ENCODE measurements around the gene CETN2.
"Not testable (repeated sequence)": the region's sequence is repeated elsewhere in the genome, so short reads cannot be mapped to it uniquely, and the experiment has no call there.

CETN2 gene

DNA sequence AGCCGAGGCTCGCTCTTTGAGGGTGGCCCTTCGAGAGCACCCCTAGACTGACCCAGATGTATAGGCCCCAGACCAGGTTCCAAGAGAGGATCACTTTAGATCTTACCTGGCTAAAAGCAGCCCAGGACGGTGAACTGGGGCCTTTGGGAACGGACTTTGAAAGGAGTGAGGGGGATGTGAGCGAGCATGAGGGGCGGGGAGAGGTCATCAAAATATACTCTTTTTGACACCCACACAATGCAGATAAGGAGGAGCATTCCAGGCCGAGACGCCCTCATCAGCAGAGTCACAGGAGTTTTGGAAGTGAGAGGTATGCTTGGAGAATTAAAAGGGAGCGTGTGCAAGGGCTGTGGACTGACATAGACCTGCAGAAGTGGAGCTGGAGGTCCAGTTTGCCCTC, 834 bp upstream of the CETN2 start:
- DNase-seq = no peak

DNA sequence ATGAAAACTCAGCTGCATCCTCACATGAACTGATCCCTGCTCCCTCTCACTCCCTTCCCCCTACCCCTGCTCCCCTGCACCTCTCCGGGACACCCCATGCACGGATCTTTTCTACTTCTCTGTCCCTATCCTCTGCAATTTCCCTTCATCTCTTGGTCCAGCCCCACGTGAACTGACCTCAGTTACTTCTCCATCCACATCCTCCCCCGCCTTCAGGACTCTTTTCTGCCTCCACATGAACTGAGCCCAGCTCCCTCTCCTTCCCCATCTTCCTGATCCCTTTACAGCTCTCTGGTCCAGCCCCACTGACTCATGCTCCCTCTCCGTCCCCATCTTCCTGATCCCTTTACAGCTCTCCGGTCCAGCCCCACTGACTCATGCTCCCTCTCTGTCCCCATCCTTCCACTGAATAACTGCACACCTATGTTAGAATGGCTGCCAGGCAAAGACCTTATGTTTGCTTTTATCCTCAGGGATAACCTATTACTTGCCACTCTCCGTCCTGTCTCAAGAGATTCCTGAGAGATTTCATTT, 5.6 kb downstream of the CETN2 start:
- DNase-seq = no peak

DNA sequence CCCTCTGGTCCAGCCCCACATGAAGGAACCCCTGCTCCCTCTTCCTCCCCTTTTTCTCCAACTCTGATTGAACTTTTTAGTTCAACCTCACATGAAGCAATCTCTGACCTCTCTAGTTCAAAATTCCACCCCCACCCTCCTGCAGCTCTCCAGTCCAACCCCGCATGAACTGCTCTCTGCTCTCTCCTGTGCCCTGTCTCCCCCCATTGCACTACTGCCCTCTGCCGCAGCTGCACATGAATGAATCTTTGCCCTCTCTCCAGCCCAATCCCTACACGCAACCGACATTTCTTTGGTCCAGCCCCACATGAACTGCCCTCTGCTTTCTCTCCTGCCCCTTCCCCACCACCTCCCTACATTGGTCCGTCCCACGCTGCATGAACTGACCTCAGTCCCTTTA, 6.9 kb downstream of the CETN2 start:
- no peak for DNase-seq

DNA sequence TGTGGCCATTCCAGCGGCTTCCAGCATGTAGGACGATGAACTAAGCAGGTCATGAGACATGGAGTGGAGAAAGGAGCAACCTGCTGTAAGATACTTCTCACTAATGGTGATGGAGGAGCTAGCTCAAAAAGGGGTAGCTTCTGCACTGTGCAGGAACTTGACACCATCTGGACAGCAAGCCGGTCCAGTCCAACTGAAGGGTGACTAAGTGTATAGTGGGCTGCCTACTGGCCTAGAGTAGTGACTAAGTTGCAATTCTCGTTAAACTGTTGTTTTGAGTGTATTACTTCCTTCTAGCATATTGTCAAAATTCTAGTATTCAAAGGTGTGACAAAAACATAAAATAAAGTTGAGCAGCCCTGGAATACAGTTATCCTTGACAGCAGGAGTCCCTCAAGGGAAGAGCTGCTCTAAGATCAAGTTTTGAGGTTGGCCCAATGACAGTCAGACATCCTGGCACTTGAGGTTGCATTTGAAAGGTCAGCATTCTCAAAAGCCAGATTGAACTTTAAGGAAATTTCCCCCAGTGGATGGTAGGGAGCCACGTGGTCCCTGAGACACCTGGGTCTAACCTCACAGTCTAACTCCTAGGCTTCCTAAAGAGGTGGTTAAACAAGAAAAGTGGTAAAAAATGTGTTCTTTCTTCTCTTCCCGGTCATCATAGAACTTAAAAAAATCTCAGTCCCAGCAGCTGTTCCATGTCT, 8.0 kb downstream of the CETN2 start:
- DNase-seq = peak; percentile 63

DNA sequence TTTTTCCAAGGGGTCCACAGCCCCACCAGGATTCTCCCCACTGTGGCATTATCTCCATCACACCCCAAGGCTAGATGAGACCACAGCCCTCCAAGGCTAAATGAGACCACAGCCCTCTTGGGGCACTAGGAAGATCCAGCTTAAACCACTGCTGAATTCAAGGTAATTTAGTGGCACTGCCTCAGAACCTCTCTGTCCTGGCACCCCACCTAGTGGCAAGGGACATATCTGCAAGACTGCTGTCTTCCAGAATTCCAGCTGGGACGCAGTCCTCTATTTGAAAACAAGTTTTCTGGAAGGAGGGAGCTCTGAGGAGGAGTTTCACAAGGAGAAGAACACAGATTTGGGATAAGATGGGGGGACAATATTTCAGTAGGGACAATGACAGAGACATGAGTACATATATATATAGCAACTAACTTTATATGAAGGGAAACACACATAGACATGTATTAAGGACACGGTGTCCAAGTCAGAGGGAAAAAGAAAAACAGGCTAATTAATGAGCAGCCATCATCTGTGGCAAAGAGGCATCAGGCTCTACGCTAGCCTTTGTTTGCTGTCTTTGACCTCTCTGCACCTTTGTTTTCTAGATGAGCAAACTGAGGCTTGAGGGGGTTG, 9.3 kb downstream of the CETN2 start:
- peak; percentile 47 for DNase-seq

DNA sequence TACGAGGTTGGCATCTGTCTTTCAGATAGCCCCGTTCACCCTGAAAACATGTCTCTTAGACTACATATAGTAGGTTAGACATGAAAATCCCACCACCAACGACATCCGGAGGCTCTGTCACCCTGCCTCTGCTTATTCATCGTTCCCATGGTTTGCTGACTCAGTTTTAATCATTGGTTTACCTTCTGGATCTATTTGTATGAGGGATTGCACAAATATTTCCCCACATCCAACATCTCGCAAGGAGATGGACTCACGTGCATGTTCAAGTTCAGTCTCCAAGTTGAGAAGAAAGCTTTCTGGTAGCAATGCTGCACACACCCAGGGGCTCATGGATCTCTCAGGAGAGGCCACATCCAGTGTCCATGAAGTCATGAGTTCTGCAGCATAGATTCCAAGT, 10.8 kb downstream of the CETN2 start:
- no peak for DNase-seq

DNA sequence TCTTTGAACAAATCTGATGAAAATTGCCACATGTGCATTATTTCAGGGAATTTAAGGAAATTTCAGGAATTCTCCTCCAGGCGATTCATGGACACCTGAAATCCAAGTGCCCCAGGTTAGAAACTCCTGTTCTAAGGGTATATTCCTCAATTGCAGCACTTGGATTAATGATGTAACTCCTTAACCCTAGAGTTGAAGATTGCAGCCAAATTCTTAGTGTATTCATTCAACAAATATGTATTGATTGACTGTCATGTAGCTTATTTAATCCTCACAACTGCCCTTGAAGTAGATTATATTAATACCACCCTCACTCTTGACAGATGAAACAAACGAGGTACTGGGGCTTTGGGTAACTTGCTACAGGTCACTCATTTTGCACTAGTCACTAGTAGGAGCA, 11.3 kb downstream of the CETN2 start:
- no peak for DNase-seq

DNA sequence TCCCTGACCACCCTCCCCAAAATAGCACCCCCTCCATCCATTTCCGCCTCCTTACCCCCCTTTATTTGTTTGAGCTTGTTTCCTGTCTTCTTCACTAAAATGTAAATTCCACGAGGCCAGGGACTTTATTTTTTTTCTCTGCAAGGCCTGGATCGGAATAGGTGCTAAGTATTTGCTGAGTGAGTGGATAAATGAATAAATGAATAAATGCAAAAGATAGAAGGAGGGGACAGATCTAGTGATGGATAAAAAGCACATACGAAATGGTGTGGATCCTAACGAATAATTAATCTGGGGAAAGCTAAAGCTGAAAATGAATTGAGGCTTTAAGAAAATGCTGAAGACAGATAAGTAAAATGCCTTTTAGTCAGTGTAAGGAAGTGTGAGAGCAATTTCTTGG, 12.2 kb downstream of the CETN2 start:
- no peak for DNase-seq

DNA sequence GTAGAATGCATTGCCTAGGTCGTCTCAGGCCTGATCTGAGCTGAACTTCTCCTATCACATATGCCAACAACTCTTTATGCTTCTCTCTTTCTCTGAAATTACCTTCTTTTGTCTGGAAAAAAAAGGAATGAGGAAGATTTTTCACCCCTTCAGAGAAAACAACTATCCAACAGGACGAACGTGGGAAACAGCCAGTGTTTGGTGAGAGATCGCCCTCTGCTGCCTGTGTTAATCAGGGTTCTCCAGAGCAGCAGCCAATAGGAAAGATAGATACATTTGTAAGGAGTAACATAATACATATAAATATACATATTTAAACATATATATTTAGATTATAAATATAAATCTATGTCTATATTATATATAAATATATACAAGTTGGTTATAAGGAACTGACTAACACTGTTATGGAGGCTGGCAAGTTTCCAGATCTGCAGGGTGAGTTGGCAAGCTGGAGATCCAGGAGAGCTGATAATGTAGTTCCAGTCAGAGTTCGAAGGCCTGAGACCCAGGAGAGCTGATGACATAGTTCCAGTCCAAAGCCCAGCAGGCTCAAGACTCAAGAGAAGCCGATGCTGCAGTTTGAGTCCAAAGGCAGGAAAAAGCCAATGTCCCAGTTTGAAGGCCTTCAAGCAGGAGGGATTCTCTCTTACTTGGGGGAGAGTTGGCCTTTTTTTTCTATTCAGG, 13.3 kb downstream of the CETN2 start:
- peak; percentile 14 for DNase-seq

DNA sequence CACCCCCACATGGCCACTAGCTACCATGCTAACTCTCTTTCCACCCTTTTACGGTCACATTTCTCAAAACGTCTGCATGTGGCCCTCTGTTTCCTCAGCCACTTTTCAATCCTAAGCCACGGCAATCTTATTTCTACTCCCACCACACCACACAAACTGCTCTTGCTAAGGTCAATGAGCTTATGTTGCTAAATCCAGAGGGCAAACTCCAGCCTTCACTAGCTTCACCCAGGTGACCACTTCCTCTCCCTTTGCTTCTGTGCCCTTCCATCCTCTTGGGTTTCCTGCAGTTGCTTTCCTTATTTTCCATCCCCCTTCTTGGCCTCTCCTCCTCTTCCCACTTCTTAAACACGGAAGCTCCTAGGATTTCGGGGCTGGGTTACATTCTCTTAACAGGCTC, 16.5 kb downstream of the CETN2 start:
- no peak for DNase-seq

DNA sequence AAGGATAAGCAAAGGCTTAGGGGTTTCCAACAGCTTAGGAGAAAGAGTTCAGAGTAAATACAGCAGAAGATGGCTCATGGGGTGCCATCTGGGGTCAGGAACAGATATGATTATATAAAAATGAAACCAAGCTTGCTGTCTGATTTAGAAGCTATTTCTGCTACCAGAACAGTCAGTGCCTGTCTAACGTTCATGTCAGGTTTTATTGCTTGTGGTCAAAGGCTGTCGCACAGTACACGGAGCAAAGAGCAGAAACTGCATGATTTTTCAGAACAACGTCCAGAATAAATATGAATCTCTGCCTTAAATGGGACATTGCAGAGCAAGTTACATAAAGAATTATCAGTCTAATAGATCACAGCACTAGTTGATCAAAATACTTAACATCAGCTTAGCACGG, 17.4 kb downstream of the CETN2 start:
- DNase-seq = no peak

DNA sequence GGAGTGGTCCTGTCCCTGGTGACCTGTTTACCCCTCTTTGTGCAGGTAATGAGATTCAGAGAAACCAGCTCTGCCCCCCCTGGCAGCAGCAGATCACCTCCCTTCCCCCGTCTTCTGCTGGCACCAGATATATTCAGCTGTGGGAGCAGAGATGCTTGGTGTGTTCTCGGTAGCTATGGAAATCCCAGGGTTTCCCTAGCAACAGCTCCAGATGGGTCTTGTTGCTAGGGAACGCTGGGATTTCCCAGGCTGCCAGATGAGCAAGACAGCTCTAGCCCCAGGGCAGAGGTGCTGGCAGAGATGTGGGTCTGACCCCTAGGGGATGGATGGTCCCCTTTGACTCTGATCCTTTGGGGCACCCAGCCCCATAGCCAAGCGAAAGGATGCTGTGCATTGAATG, 20.2 kb downstream of the CETN2 start:
- no peak for DNase-seq

DNA sequence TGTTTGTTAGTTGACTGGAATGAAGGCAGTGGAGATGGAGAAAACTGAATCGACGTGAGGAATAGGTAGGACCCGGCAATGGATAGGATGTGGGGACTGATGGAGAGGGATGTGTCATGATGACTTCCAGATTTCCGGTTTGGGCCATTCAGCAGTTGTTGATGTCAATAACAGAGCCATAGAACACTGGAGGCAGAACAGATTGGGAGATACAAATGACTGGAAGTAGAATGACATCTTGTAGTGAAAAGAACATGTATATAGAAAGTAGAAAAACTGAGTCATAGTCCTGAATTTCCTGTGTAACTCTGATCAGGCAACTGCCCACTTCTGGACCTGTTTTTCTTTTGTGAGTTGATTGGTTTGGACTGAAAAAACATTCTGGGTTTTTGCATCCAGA, 24.5 kb downstream of the CETN2 start:
- DNase-seq = no peak

DNA sequence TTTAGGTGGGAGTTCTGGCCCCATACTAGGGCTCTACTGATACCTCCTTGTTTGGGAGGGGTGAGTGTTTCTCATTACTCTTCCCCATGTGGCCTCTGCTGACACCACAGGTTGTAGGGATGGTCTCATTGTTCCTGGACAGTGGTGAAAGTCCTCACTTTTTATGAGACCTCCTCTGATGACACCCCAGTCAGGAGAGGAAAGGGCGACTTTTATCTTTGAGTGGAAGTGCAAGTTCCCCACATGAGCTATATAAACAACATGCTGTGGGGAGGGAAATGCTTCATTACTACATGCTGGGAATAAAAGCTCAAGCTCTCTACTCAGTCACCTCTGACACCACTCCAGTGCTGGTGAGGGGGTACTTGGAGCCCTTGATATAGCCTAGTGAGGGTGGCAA, 31.6 kb downstream of the CETN2 start:
- DNase-seq = no peak

DNA sequence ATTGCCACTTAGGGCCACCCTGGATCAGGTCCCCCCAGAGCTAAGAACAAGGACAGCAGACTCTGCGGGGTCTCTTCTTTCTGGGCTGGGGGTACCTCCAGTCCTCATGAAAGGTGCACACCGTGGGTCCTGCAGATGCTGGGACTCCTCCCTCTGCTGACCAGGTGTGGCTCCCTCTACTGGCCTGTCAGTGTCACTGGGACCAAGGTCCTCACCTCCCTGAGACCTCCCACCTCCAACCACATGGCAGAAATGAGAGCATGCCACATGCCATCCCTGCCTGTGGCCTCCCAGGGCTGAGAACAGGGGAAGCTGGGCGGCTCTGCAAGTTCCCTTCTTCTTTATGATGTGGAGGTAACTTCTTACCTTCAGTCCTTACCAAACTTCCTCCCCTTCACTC, 43.5 kb downstream of the CETN2 start:
- not testable (repeated sequence) for DNase-seq
